Colon (tissue), 2 donors: ENCODE data around the gene RNF17.

Experiments
- FAIRE-seq: peaks from 2 replicates; lab custom pipeline; 2012; peaks lifted over from hg19 to GRCh38; lab: Jason Lieb, UNC
- donor health status: control.
- donor health status: control.

RNF17 gene

GRCh38 chr13:24896061-24896460 is 132.1 kb downstream of the RNF17 start:
- no peak for FAIRE-seq

- no peak for FAIRE-seq
Measured at GRCh38 chr13:24897293-24897692, 133.3 kb downstream of the RNF17 start.

- no peak for FAIRE-seq
Measured at GRCh38 chr13:24899601-24900000, 135.6 kb downstream of the RNF17 start.

- FAIRE-seq: no peak
Measured at GRCh38 chr13:24900507-24900906, 136.5 kb downstream of the RNF17 start.

GRCh38 chr13:24905242-24905641 is 141.3 kb downstream of the RNF17 start:
- no peak for FAIRE-seq

GRCh38 chr13:24906268-24906667 is 142.3 kb downstream of the RNF17 start:
- FAIRE-seq: no peak

GRCh38 chr13:24910502-24911132 is 146.6 kb downstream of the RNF17 start:
- no peak for FAIRE-seq

- no peak for FAIRE-seq
Measured at GRCh38 chr13:24911133-24911908, 147.4 kb downstream of the RNF17 start.

GRCh38 chr13:24916464-24916863 is 152.5 kb downstream of the RNF17 start:
- FAIRE-seq: no peak

- FAIRE-seq: no peak
Measured at GRCh38 chr13:24921003-24921402, 157.0 kb downstream of the RNF17 start.

GRCh38 chr13:24921881-24922280 is 157.9 kb downstream of the RNF17 start:
- no peak for FAIRE-seq

GRCh38 chr13:24922387-24922744 is 158.4 kb downstream of the RNF17 start:
- FAIRE-seq: no peak

GRCh38 chr13:24922745-24923591 is 159.0 kb downstream of the RNF17 start:
- no peak for FAIRE-seq

GRCh38 chr13:24925318-24926231 is 161.6 kb downstream of the RNF17 start:
- FAIRE-seq: no peak

- FAIRE-seq: no peak
Measured at GRCh38 chr13:24927810-24928404, 163.9 kb downstream of the RNF17 start.

GRCh38 chr13:24929196-24929595 is 165.2 kb downstream of the RNF17 start:
- no peak for FAIRE-seq
